Hepatocyte (in vitro differentiated cells): ENCODE measurements around the gene QTRT2. TPM values are rescaled to one million over a fixed set of nuclear protein-coding genes. Genes with fewer than 3 reads are reported as not detected.

Source experiments
- DNase-seq: peaks from one replicate; pipeline ENCODE4 v3.0.0-alpha.2; 2016; ENCODE audit warnings: low spot score
- H2AFZ ChIP-seq: fragments of 200-600 bp; sonication (generic); 2 replicates; pipeline ENCODE4 v1.6.0; 2016; ENCODE audit warnings: antibody characterized with exemption, mild to moderate bottlenecking
- H3K27ac ChIP-seq: fragments of 200-600 bp; sonication (generic); 2 replicates; pipeline ENCODE4 v1.5.1; 2016; ENCODE audit warnings: mild to moderate bottlenecking
- H3K27me3 ChIP-seq: fragments of 200-600 bp; sonication (generic); 2 replicates; pipeline ENCODE4 v1.6.1; 2016
- H3K36me3 ChIP-seq: fragments of 200-600 bp; sonication (generic); replicated peaks from 2 replicates; pipeline ENCODE4 v1.5.1; 2016; ENCODE audit warnings: low read depth; ENCODE audit not compliant: insufficient read depth
- H3K4me1 ChIP-seq: fragments of 200-600 bp; sonication (generic); 2 replicates; pipeline ENCODE4 v1.5.1; 2016; ENCODE audit warnings: mild to moderate bottlenecking, moderate library complexity; ENCODE audit not compliant: insufficient read depth
- H3K4me2 ChIP-seq: fragments of 200-600 bp; sonication (generic); 2 replicates; pipeline ENCODE4 v1.6.0; 2016
- H3K4me3 ChIP-seq: fragments of 200-600 bp; sonication (generic); 2 replicates; pipeline ENCODE4 v1.5.1; 2016; ENCODE audit warnings: mild to moderate bottlenecking
- H3K79me2 ChIP-seq: fragments of 200-600 bp; sonication (generic); 2 replicates; pipeline ENCODE4 v1.6.0; 2017; ENCODE audit warnings: mild to moderate bottlenecking
- H3K9me2 ChIP-seq: fragments of 200-600 bp; sonication (generic); replicated peaks from 2 replicates; pipeline ENCODE4 v1.6.0; 2017; ENCODE audit warnings: mild to moderate bottlenecking; ENCODE audit not compliant: insufficient read depth
- H3K9me3 ChIP-seq: fragments of 200-600 bp; sonication (generic); 2 replicates; pipeline ENCODE4 v1.5.1; 2016; ENCODE audit warnings: low read depth, mild to moderate bottlenecking
- H4K20me1 ChIP-seq: fragments of 200-600 bp; sonication (generic); 2 replicates; pipeline ENCODE4 v1.6.0; 2016; ENCODE audit warnings: mild to moderate bottlenecking; ENCODE audit not compliant: insufficient read depth, poor library complexity, severe bottlenecking
- CTCF ChIP-seq: fragments of 200-600 bp; sonication (generic); IDR thresholded peaks from 2 replicates; pipeline ENCODE4 v1.5.1; 2016; ENCODE audit warnings: antibody characterized with exemption, mild to moderate bottlenecking; ENCODE audit not compliant: poor library complexity
- EZH2 ChIP-seq: fragments of 200-600 bp; sonication (generic); IDR thresholded peaks from 2 replicates; pipeline ENCODE4 v1.6.1; 2016; ENCODE audit warnings: antibody characterized with exemption, mild to moderate bottlenecking, borderline replicate concordance
- EZH2phosphoT487 ChIP-seq: fragments of 200-600 bp; sonication (generic); IDR thresholded peaks from one replicate; pipeline ENCODE4 v1.6.1; 2018; ENCODE audit warnings: antibody characterized with exemption, mild to moderate bottlenecking, low read depth, moderate library complexity; ENCODE audit not compliant: unreplicated experiment, severe bottlenecking
- WGBS: methylation state at CpG from one replicate; pipeline ENCODE4 v1.1.6; 2016; ENCODE audit warnings: low lambda C conversion rate; ENCODE audit errors: missing lambda C conversion rate; 5-methylcytosine and 5-hydroxymethylcytosine counted together
- polyA plus RNA-seq: library from polyadenylated mRNA; unstranded; fragments of >200 nt; fragmentation: Nextera tagmentation; extraction: Ambion mirVana; gene quantifications from 2 replicates; pipeline ENCODE4 v1.2.1, GENCODE V29; 2016
- total RNA-seq: library from RNA; depleted of rRNA; stranded (reverse); fragments of >200 nt; gene quantifications from 2 replicates; pipeline ENCODE4 v1.2.3, GENCODE V29; 2014

Gene QTRT2
- total and polyA plus RNA-seq, 2 experiments from 2014 or later = 7.8 to 18.3 TPM

- Histone ChIP-seq H3K9me3 (no peaks in the 10 kb centered on the region), H3K27ac (no peak overlapping the region), H3K9me2 (no peaks in the 10 kb centered on the region), H3K4me2 (no peak overlapping the region), H3K36me3 (no peaks in the 10 kb centered on the region), H2AFZ (no peak overlapping the region), H4K20me1 (no peaks in the 10 kb centered on the region), H3K4me3 (no peak overlapping the region), H3K27me3 (no peaks in the 10 kb centered on the region), H3K79me2 (no peaks in the 10 kb centered on the region), H3K4me1 (no peaks in the 10 kb centered on the region)
- TF ChIP-seq CTCF (no peak), EZH2phosphoT487 (no peak)
- DNase-seq = no peak
- WGBS = 90% methylated on average over 8 of the region's 8 CpGs
Observed at GRCh38 chr3:114108137-114108536, 51.6 kb downstream of the QTRT2 start.

GRCh38 chr3:114110439-114110838, 53.9 kb downstream of the QTRT2 start:
- WGBS = 59% methylated on average over 5 of the region's 5 CpGs
- H3K4me1 ChIP-seq = no peaks in the 10 kb centered on the region
- no peaks in the 10 kb centered on the region for H4K20me1 ChIP-seq

GRCh38 chr3:114111060-114111770, 54.7 kb downstream of the QTRT2 start:
- Histone ChIP-seq H3K4me3 (no peak overlapping the region), H3K9me2 (no peaks in the 10 kb centered on the region), H3K9me3 (no peaks in the 10 kb centered on the region), H3K27me3 (no peaks in the 10 kb centered on the region), H2AFZ (no peak overlapping the region), H3K79me2 (no peaks in the 10 kb centered on the region), H3K4me2 (no peak overlapping the region), H3K36me3 (no peaks in the 10 kb centered on the region), H3K27ac (no peak overlapping the region), H3K4me1 (no peaks in the 10 kb centered on the region), H4K20me1 (no peaks in the 10 kb centered on the region)
- no peak for DNase-seq
- no peak for TF ChIP-seq EZH2phosphoT487
- no peak for TF ChIP-seq CTCF
- no peak for TF ChIP-seq EZH2
- 84% methylated on average over 3 of the region's 3 CpGs for WGBS

More at GRCh38 chr3:114110439-114110838, 53.9 kb downstream of the QTRT2 start:
- Histone ChIP-seq H3K4me3 (no peak overlapping the region), H3K36me3 (no peaks in the 10 kb centered on the region), H3K79me2 (no peaks in the 10 kb centered on the region), H3K4me2 (no peak overlapping the region), H3K9me3 (no peaks in the 10 kb centered on the region), H3K9me2 (no peaks in the 10 kb centered on the region), H2AFZ (no peak overlapping the region), H3K27ac (no peak overlapping the region), H3K27me3 (no peaks in the 10 kb centered on the region)
- TF ChIP-seq EZH2phosphoT487 (no peak), CTCF (no peak), EZH2 (no peak)
- DNase-seq = no peak

GRCh38 chr3:114112696-114113095, 56.2 kb downstream of the QTRT2 start:
- WGBS = 93% methylated on average over 6 of the region's 6 CpGs
- no peak for DNase-seq
- Histone ChIP-seq H3K4me3 (no peak overlapping the region), H4K20me1 (no peaks in the 10 kb centered on the region), H3K36me3 (no peaks in the 10 kb centered on the region), H3K4me2 (no peak overlapping the region), H3K27me3 (no peaks in the 10 kb centered on the region), H3K9me3 (no peaks in the 10 kb centered on the region), H2AFZ (no peak overlapping the region), H3K9me2 (no peaks in the 10 kb centered on the region), H3K79me2 (no peaks in the 10 kb centered on the region), H3K27ac (no peak overlapping the region), H3K4me1 (no peaks in the 10 kb centered on the region)
- no peak for TF ChIP-seq EZH2
- no peak for TF ChIP-seq EZH2phosphoT487
- TF ChIP-seq CTCF = no peak
